Activated CD4-positive, alpha-beta T cell treated with anti-CD3 and anti-CD28 coated beads, Interleukin-2, amount 10 ng/mL, durations not matched to agents 7 days and 5 days (primary cell): Measurements from ENCODE around the gene STAG1. TPM values are rescaled to one million over a fixed set of nuclear protein-coding genes. Genes with fewer than 3 reads are reported as not detected.

ENCODE experiments used
- CTCF ChIA-PET: fragments of 350-600 bp; sonication (Branson Sonifier 250); formaldehyde crosslinking; loops from one replicate; lab custom pipeline; 2021; ENCODE audit warnings: antibody characterized with exemption; lab: Charles Lee
- POLR2A ChIA-PET: fragments of 350-600 bp; sonication (Branson Sonifier 250); formaldehyde crosslinking; loops from one replicate; lab custom pipeline; 2021; ENCODE audit warnings: antibody characterized with exemption; lab: Charles Lee
- DNase-seq: peaks from one replicate; pipeline ENCODE4 v3.0.0-alpha.2; 2020
- H3K27ac Mint-ChIP-seq: one replicate; pipeline ENCODE4 v1.8.0; 2021; ENCODE audit warnings: mild to moderate bottlenecking, moderate library complexity, mixed read lengths
- H3K27me3 Mint-ChIP-seq: one replicate; pipeline ENCODE4 v1.8.0; 2021; ENCODE audit warnings: mixed read lengths
- H3K36me3 Mint-ChIP-seq: one replicate; pipeline ENCODE4 v1.8.0; 2021; ENCODE audit warnings: low read depth, mixed read lengths
- H3K4me1 Mint-ChIP-seq: one replicate; pipeline ENCODE4 v1.8.0; 2021; ENCODE audit warnings: mixed read lengths
- H3K4me3 Mint-ChIP-seq: one replicate; pipeline ENCODE4 v1.8.0; 2021; ENCODE audit warnings: mild to moderate bottlenecking, moderate library complexity, mixed read lengths
- H3K9me3 Mint-ChIP-seq: one replicate; pipeline ENCODE4 v1.8.0; 2021; ENCODE audit warnings: mixed read lengths
- total RNA-seq, 2 experiments: library from RNA; stranded (reverse); gene quantifications; one replicate each; pipeline ENCODE4 v1.2.3, GENCODE V29; 2021

STAG1 gene
- total RNA-seq, 2 experiments from 2014 or later: 40.9 to 45.7 TPM

DNA sequence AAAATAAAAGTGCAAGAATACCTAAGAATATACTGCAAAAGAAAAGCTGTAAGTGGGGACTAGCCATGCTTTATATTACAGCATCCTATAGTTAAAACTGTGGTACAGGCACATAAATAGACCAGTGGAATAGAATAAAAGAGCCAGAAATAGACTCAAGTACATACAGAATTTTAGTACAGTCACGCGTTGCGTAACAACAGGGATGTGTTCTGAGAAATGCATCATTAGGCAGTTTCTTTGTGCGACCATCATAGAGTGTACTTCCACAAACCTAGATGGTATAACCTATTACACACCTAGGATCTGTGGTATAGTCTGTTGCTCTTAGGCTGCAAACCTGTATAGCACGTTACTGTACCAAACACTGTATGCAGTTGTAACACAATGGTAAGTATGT, 440.2 kb downstream of the STAG1 start:
- no peak overlapping the region for H3K27ac Mint-ChIP-seq
- H3K9me3 Mint-ChIP-seq: peaks cover under 1% of the 10 kb centered on the region
- H3K4me1 Mint-ChIP-seq: no peaks in the 10 kb centered on the region
- ChIA-PET CTCF (interaction anchor here (1.7 to 2.1 kb wide), 2 partner anchors 9 to 440 kb away, joined by 3 to 6 read pairs; partner anchors contain the start of gene STAG1), POLR2A (no interaction called here)
- no peak for DNase-seq
- H3K4me3 Mint-ChIP-seq: no peak overlapping the region
- peaks cover 7% of the 10 kb centered on the region for H3K36me3 Mint-ChIP-seq
- H3K27me3 Mint-ChIP-seq: no peaks in the 10 kb centered on the region

DNA sequence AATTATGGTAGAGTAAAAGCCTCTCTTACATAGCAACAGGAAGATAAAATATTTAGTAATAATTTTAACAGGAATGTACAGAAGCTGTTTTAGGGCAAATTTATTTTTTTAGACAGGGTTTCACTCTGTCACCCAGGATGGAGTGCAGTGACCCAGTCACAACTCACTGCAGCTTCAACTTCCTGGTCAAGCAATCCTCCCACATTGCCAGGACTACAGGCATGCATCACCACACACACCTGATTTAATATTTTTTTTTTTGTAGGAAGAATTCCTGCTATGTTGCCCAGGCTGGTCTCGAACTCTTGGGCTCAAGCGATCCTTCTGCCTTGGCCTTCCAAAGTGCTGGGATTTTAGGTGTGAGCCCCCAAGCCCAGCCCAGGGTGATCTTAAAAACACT, 440.9 kb downstream of the STAG1 start:
- Mint-ChIP-seq H3K4me1 (no peaks in the 10 kb centered on the region), H3K27me3 (no peaks in the 10 kb centered on the region), H3K36me3 (peaks cover 5% of the 10 kb centered on the region), H3K9me3 (peaks cover 2% of the 10 kb centered on the region), H3K27ac (no peak overlapping the region), H3K4me3 (no peak overlapping the region)
- DNase-seq: no peak
- ChIA-PET POLR2A (no interaction called here), CTCF (interaction anchor here (1.7 kb wide), 1 partner anchor 9 kb away, joined by 3 read pairs; no protein-coding TSS in a partner anchor)

- peaks cover 3% of the 10 kb centered on the region for H3K4me1 Mint-ChIP-seq
- ChIA-PET CTCF (interaction anchor here (0.7 to 1.8 kb wide), 10 partner anchors 13 to 727 kb away, joined by 3 to 7 read pairs (median 3); partner anchors contain the start of gene STAG1), POLR2A (interaction anchor here (1.5 kb wide), 1 partner anchor 447 kb away, joined by 7 read pairs; the partner anchor contains the start of gene STAG1)
- peak; percentile 22 for DNase-seq
- no peak overlapping the region for H3K27ac Mint-ChIP-seq
- peaks cover 4% of the 10 kb centered on the region for H3K9me3 Mint-ChIP-seq
- H3K4me3 Mint-ChIP-seq: no peak overlapping the region
- peaks cover 14% of the 10 kb centered on the region for H3K36me3 Mint-ChIP-seq
- H3K27me3 Mint-ChIP-seq: no peaks in the 10 kb centered on the region
Measured at GRCh38 chr3:136305879-136306278, 446.3 kb downstream of the STAG1 start.

DNA sequence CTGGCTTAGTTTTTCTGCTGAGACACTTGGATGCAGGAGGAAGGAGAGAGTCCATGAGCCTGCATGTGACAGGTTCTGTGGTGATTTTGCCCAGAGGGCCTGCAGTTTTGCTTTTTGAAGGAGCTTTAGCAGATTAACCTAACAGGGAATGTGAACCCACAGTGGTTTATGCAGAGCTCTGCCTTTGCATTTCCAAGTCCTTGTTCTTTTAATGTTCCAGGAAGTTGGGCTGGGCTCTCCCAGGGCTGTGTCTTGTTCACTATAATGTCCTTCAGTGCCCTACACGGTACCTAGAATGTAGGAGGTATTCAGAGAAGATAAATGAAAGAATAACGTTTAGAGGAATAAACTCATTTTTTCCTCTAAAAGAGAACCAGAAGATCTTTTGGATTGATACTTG, 451.7 kb downstream of the STAG1 start:
- DNase-seq: no peak
- Mint-ChIP-seq H3K36me3 (peaks cover 9% of the 10 kb centered on the region), H3K27ac (no peak overlapping the region), H3K9me3 (no peaks in the 10 kb centered on the region), H3K4me3 (no peak overlapping the region), H3K4me1 (no peaks in the 10 kb centered on the region), H3K27me3 (no peaks in the 10 kb centered on the region)
- CTCF ChIA-PET: interaction anchor here (0.6 kb wide), 1 partner anchor 398 kb away, joined by 4 read pairs; no protein-coding TSS in a partner anchor
- POLR2A ChIA-PET: no interaction called here

- Mint-ChIP-seq H3K4me1 (no peaks in the 10 kb centered on the region), H3K9me3 (no peaks in the 10 kb centered on the region), H3K4me3 (no peak overlapping the region), H3K27me3 (no peaks in the 10 kb centered on the region), H3K36me3 (peaks cover 18% of the 10 kb centered on the region), H3K27ac (no peak overlapping the region)
- POLR2A ChIA-PET: no interaction called here
- CTCF ChIA-PET: interaction anchor here (1.4 kb wide), 1 partner anchor 716 kb away, joined by 4 read pairs; no protein-coding TSS in a partner anchor
- no peak for DNase-seq
Measured at GRCh38 chr3:136297826-136298225, 454.4 kb downstream of the STAG1 start.

DNA sequence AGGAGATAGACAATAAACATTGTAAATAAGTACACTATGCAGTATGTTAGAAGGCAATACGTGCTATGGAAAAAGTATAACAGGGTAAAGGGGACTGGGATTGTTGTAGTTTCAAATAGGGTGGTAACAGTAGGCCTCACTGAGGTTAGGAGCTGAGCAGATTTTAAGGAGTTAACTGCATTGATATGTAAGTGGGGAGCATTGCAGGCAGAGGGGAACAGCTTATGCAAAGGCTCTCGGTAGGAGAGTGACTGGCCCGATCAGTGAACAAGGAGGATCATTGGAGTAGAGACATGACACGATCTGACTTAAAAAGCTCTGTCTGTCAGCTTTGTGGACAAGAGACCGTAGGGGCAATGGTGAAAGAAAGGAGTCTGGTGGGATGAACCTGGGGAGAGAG, 455.2 kb downstream of the STAG1 start:
- Mint-ChIP-seq H3K36me3 (peaks cover 18% of the 10 kb centered on the region), H3K9me3 (no peaks in the 10 kb centered on the region), H3K27ac (no peak overlapping the region), H3K4me1 (no peaks in the 10 kb centered on the region), H3K4me3 (no peak overlapping the region), H3K27me3 (no peaks in the 10 kb centered on the region)
- DNase-seq: no peak
- ChIA-PET CTCF (interaction anchor here (1.4 kb wide), 1 partner anchor 717 kb away, joined by 4 read pairs; no protein-coding TSS in a partner anchor), POLR2A (no interaction called here)

DNA sequence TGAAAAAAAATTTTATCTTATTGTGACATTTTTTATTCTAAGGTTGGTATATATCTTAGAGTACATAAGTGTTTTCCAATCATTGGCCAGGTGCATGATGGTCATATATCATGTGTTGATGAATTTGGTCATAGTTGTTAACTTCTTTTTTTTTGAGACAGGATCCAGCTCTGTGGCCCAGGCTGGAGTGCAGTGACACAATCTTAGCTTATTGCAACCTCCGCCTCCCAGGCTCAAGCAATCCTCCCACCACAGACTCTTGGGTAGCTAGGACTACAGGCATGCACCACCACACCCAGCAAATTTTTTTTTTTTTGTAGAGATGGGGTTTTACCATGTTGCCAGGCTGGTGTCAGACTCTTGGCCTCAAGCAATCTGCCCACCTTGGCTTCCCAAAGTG, 458.0 kb downstream of the STAG1 start:
- Mint-ChIP-seq H3K27me3 (no peaks in the 10 kb centered on the region), H3K36me3 (peaks cover 16% of the 10 kb centered on the region), H3K9me3 (no peaks in the 10 kb centered on the region), H3K27ac (no peak overlapping the region), H3K4me3 (no peak overlapping the region), H3K4me1 (no peaks in the 10 kb centered on the region)
- CTCF ChIA-PET: interaction anchor here (0.7 to 2.0 kb wide), 3 partner anchors 20 to 458 kb away, joined by 3 to 6 read pairs (median 4); partner anchors contain the start of gene STAG1
- POLR2A ChIA-PET: no interaction called here
- no peak for DNase-seq

- Mint-ChIP-seq H3K9me3 (no peaks in the 10 kb centered on the region), H3K36me3 (peaks cover 16% of the 10 kb centered on the region), H3K27me3 (no peaks in the 10 kb centered on the region), H3K4me1 (no peaks in the 10 kb centered on the region), H3K27ac (no peak overlapping the region), H3K4me3 (no peak overlapping the region)
- ChIA-PET POLR2A (no interaction called here), CTCF (interaction anchor here (0.6 to 2.0 kb wide), 4 partner anchors 11 to 459 kb away, joined by 3 to 6 read pairs (median 3); partner anchors contain the start of gene STAG1)
- DNase-seq: no peak
Measured at GRCh38 chr3:136293279-136293678, 458.9 kb downstream of the STAG1 start.

GRCh38 chr3:136292500-136292899, 459.7 kb downstream of the STAG1 start:
- H3K36me3 Mint-ChIP-seq: peaks cover 14% of the 10 kb centered on the region
- no peaks in the 10 kb centered on the region for H3K27me3 Mint-ChIP-seq
- POLR2A ChIA-PET: no interaction called here
- H3K27ac Mint-ChIP-seq: no peak overlapping the region
- H3K4me1 Mint-ChIP-seq: no peaks in the 10 kb centered on the region
- DNase-seq: no peak
- no peaks in the 10 kb centered on the region for H3K9me3 Mint-ChIP-seq
- H3K4me3 Mint-ChIP-seq: no peak overlapping the region
- CTCF ChIA-PET: interaction anchor here (0.6 to 2.0 kb wide), 4 partner anchors 10 to 460 kb away, joined by 3 to 6 read pairs (median 3); partner anchors contain the start of gene STAG1

- Mint-ChIP-seq H3K9me3 (no peaks in the 10 kb centered on the region), H3K4me1 (peaks cover 1% of the 10 kb centered on the region), H3K4me3 (no peak overlapping the region), H3K36me3 (peaks cover 21% of the 10 kb centered on the region), H3K27ac (no peak overlapping the region), H3K27me3 (no peaks in the 10 kb centered on the region)
- no peak for DNase-seq
- POLR2A ChIA-PET: no interaction called here
- CTCF ChIA-PET: interaction anchor here (1.0 to 1.2 kb wide), 2 partner anchors 42 to 461 kb away, joined by 3 read pairs; partner anchors contain the start of gene STAG1
Measured at GRCh38 chr3:136291302-136291701, 460.9 kb downstream of the STAG1 start.

Other genes with a start within 250 kb of the STAG1 start
- under 1 TPM in 1 of 2 experiments, not detected in 1; 0.12 TPM for gene SLC35G2, start 66.7 kb upstream of the STAG1 start, total RNA-seq
- gene NCK1, start 109.8 kb upstream of the STAG1 start, total RNA-seq: 10 to 100 TPM; 39.2 to 48.5 TPM
- gene IL20RB, start 205.6 kb upstream of the STAG1 start, total RNA-seq: 1 to 10 TPM; 1.2 to 1.6 TPM